HCT116 (cell line): Measurements from ENCODE around the gene IFT88.

Source experiments
- CEBPB ChIP-seq: IDR thresholded peaks from 2 replicates; pipeline ENCODE4 v1.6.1; 2012; ENCODE audit warnings: low read depth
- CTCF ChIP-seq, 3 experiments: fragments of 200-600 bp in 1 of 3; sonication (generic) in 1 of 3; IDR thresholded peaks in 2 of 3; conservative IDR thresholded peaks in 1 of 3; 2 replicates each; pipeline ENCODE4 v1.5.1; 2012 to 2017; ENCODE audit warnings: low read depth in 2 of 3, low read length in 2 of 3, antibody characterized with exemption in 1 of 3, borderline replicate concordance in 1 of 3, control low read depth in 1 of 3, mild to moderate bottlenecking in 1 of 3, mixed read lengths in 1 of 3, mixed run types in 1 of 3, moderate library complexity in 1 of 3; ENCODE audit not compliant: insufficient read depth in 1 of 3
- ELF1 ChIP-seq: IDR thresholded peaks from 2 replicates; pipeline ENCODE4 v1.6.1; 2012; ENCODE audit warnings: low read depth, borderline replicate concordance
- EZH2phosphoT487 ChIP-seq: fragments of 200-600 bp; IDR thresholded peaks from 2 replicates; pipeline ENCODE4 v1.6.1; 2018; ENCODE audit warnings: antibody characterized with exemption, borderline replicate concordance
- JUND ChIP-seq: IDR thresholded peaks from 2 replicates; pipeline ENCODE4 v1.6.1; 2012
- POLR2AphosphoS5 ChIP-seq: IDR thresholded peaks from 2 replicates; pipeline ENCODE4 v1.6.1; 2011; ENCODE audit warnings: mild to moderate bottlenecking, low read depth, low read length, moderate library complexity
- YY1 ChIP-seq: IDR thresholded peaks from 2 replicates; pipeline ENCODE4 v1.6.1; 2011; ENCODE audit warnings: low read length, low read depth, moderate library complexity, mild to moderate bottlenecking; ENCODE audit not compliant: insufficient replicate concordance; ENCODE audit errors: extremely low read depth
- TF ChIP-seq, protein P1 (sequence below): IDR thresholded peaks from 2 replicates; pipeline ENCODE4 v1.6.1; 2012

DNA sequence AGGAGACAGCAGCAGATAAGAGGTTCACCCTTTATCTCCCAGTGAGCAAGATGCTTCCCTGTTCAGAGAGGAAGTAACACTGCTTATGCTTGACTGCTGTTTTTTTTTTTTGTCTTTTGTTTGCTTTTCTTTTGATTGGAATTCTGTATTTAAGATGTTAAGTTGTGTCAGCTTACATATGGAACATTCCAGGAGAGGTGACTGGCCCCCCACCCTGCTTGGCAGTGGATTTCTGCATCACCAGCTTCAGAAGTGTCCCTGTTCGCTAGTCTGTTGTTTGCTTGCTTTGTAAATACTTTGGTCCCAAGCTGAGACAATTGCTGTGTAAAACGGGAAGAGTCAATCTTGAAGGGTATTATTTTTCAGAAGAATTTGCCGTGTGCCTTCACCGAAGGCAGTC is 43.0 kb downstream of the IFT88 start:
- TF ChIP-seq CEBPB (no peak), ELF1 (no peak), CTCF (IDR thresholded peaks at IDR 0.05 in 2 of 3, conservative IDR thresholded peaks at IDR 0.05 in 1 of 3; ENCODE audit: borderline replicate concordance in 1 of 3, insufficient read depth in 1 of 3, low read depth in 2 of 3, low read length in 2 of 3) (no peak), JUND (no peak), POLR2AphosphoS5 (no peak), EZH2phosphoT487 (no peak), YY1 (no peak)
- TF ChIP-seq, protein P1, sequence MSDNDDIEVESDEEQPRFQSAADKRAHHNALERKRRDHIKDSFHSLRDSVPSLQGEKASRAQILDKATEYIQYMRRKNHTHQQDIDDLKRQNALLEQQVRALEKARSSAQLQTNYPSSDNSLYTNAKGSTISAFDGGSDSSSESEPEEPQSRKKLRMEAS, result no peak
